Stimulated activated CD8-positive, alpha-beta memory T cell treated with anti-CD3 and anti-CD28 coated beads, Interleukin-15, amount 100 ng/mL, for 4 hours (primary cell): ENCODE data around the gene LAMP1.
"Not testable (repeated sequence)": the region's sequence is repeated elsewhere in the genome, so short reads cannot be mapped to it uniquely, and the experiment has no call there.

Experiments used
- DNase-seq, 2 donors: peaks; one replicate each; pipeline ENCODE4 v3.0.0-alpha.2; 2020; ENCODE audit warnings: low read depth in 2 of 2

Gene LAMP1

GRCh38 chr13:113327766-113328471 lies 30.9 kb downstream of the LAMP1 start:
- no peak for DNase-seq

GRCh38 chr13:113328851-113329250 lies 31.8 kb downstream of the LAMP1 start:
- DNase-seq = no peak

GRCh38 chr13:113329656-113330312 lies 32.7 kb downstream of the LAMP1 start:
- no peak for DNase-seq

- DNase-seq = no peak
Measured at GRCh38 chr13:113332615-113333014, 35.6 kb downstream of the LAMP1 start.

- DNase-seq = no peak
Measured at GRCh38 chr13:113333076-113333475, 36.0 kb downstream of the LAMP1 start.

- no peak for DNase-seq
Measured at GRCh38 chr13:113337556-113337955, 40.5 kb downstream of the LAMP1 start.

- no peak for DNase-seq
Measured at GRCh38 chr13:113337976-113338375, 40.9 kb downstream of the LAMP1 start.

GRCh38 chr13:113338451-113338850 lies 41.4 kb downstream of the LAMP1 start:
- DNase-seq = no peak

GRCh38 chr13:113342820-113343691 lies 46.0 kb downstream of the LAMP1 start:
- no peak for DNase-seq

- no peak for DNase-seq
Measured at GRCh38 chr13:113343692-113343968, 46.6 kb downstream of the LAMP1 start.

GRCh38 chr13:113345486-113345885 lies 48.4 kb downstream of the LAMP1 start:
- no peak for DNase-seq

GRCh38 chr13:113347736-113348225 lies 50.7 kb downstream of the LAMP1 start:
- not testable (repeated sequence) for DNase-seq

- no peak for DNase-seq
Measured at GRCh38 chr13:113348591-113348990, 51.6 kb downstream of the LAMP1 start.

GRCh38 chr13:113349050-113349449 lies 52.0 kb downstream of the LAMP1 start:
- DNase-seq = no peak

GRCh38 chr13:113349491-113349890 lies 52.5 kb downstream of the LAMP1 start:
- DNase-seq = no peak

GRCh38 chr13:113350065-113350937 lies 53.3 kb downstream of the LAMP1 start:
- DNase-seq = no peak

GRCh38 chr13:113350938-113351335 lies 53.9 kb downstream of the LAMP1 start:
- no peak for DNase-seq

- no peak for DNase-seq
Measured at GRCh38 chr13:113351514-113352026, 54.5 kb downstream of the LAMP1 start.

- DNase-seq = no peak
Measured at GRCh38 chr13:113353254-113353653, 56.2 kb downstream of the LAMP1 start.

- DNase-seq = no peak
Measured at GRCh38 chr13:113354831-113355610, 58.0 kb downstream of the LAMP1 start.

GRCh38 chr13:113355621-113356020 lies 58.6 kb downstream of the LAMP1 start:
- DNase-seq = no peak
